RWPE1 (cell line): ENCODE results near the gene MBTD1.

Source experiments
- CTCF ChIA-PET: fragments of 350-600 bp; sonication (Branson Sonifier 250); formaldehyde crosslinking; extraction: SDS; loops from one replicate; lab custom pipeline; 2021; lab: Yijun Ruan, JAX
- POLR2A ChIA-PET: fragments of 400-600 bp; formaldehyde crosslinking; extraction: SDS; loops from one replicate; lab custom pipeline; 2020; ENCODE audit warnings: antibody characterized with exemption; ENCODE audit not compliant: low non-redundant PET; lab: Yijun Ruan, JAX
- DNase-seq: peaks from one replicate; pipeline ENCODE4 v3.0.0; 2012; ENCODE audit warnings: low spot score
- H3K27ac ChIP-seq: fragments of 450-650 bp; 2 replicates; pipeline ENCODE4 v1.5.1; 2017
- CTCF ChIP-seq: fragments of 450-650 bp; conservative IDR thresholded peaks from 2 replicates; pipeline ENCODE4 v1.5.1; 2017; ENCODE audit warnings: low read depth, mild to moderate bottlenecking

The MBTD1 gene

GRCh38 chr17:51240275-51240674, 19.6 kb downstream of the MBTD1 start:
- ChIA-PET POLR2A (no interaction called here), CTCF (no interaction called here)
- H3K27ac ChIP-seq: no peak overlapping the region
- no peak for TF ChIP-seq CTCF
- no peak for DNase-seq

- ChIA-PET CTCF (interaction anchor here (1.3 kb wide), 1 partner anchor 9 kb away, joined by 3 read pairs; no protein-coding TSS in a partner anchor), POLR2A (no interaction called here)
- DNase-seq: no peak
- H3K27ac ChIP-seq: no peak overlapping the region
- TF ChIP-seq CTCF: no peak
Measured at GRCh38 chr17:51238255-51238887, 21.5 kb downstream of the MBTD1 start.

DNA sequence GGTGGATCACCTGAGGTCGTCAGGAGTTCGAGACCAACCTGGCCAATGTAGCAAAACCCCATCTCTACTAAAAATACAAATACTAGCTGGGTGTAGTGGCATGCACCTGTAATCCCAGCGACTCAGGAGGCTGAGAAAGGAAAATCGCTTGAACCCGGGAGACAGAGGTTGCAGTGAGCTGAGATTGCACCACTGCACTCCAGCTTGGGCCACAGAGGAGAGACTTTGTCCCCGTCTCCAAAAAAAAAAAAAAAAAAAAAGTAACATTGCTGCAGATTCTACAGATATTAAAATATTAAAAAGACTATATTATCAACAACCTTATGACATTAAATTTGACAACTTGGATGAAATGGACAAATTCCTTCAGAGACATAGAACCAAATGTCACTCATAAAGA, 25.7 kb downstream of the MBTD1 start:
- no peak for TF ChIP-seq CTCF
- POLR2A ChIA-PET: no interaction called here
- DNase-seq: no peak
- CTCF ChIA-PET: no interaction called here
- H3K27ac ChIP-seq: no peak overlapping the region

- no peak for DNase-seq
- ChIA-PET CTCF (no interaction called here), POLR2A (no interaction called here)
- no peak overlapping the region for H3K27ac ChIP-seq
- no peak for TF ChIP-seq CTCF
Measured at GRCh38 chr17:51231999-51232398, 27.9 kb downstream of the MBTD1 start.

- no peak overlapping the region for H3K27ac ChIP-seq
- ChIA-PET CTCF (interaction anchor here (0.5 kb wide), 1 partner anchor 46 kb away, joined by 3 read pairs; no protein-coding TSS in a partner anchor), POLR2A (no interaction called here)
- TF ChIP-seq CTCF: no peak
- no peak for DNase-seq
Measured at GRCh38 chr17:51230306-51230705, 29.5 kb downstream of the MBTD1 start.

GRCh38 chr17:51229889-51230288, 30.0 kb downstream of the MBTD1 start:
- H3K27ac ChIP-seq: no peak overlapping the region
- ChIA-PET POLR2A (no interaction called here), CTCF (interaction anchor here (0.5 kb wide), 1 partner anchor 46 kb away, joined by 3 read pairs; no protein-coding TSS in a partner anchor)
- TF ChIP-seq CTCF: no peak
- no peak for DNase-seq
